GM19193 (cell line): Measurements from ENCODE around the gene SH3BGRL.

Experiments used
- POLR2A ChIP-seq: IDR thresholded peaks from 4 replicates; pipeline ENCODE4 v1.6.1; 2011; ENCODE audit not compliant: insufficient read depth, insufficient read length; ENCODE audit errors: extremely low read depth

SH3BGRL gene

DNA sequence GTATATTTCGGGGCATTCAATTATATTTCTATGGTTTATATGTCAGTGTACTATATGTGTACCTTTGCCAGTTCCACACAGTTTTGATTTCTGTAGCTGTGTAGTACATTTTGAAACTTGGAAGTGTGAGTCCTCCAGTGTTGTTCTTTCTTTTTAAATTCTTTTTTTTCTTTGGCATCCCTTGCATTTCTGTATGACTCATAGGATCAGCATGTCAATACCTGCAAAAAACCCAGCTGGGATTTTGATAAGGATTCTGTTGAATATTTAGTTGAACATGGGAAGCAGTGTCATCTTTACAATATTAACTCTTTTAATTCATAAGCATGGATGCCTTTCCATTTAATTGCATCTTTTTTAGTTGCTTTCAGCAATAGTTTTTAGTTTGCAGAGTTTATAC lies 100.0 kb downstream of the SH3BGRL start:
- TF ChIP-seq POLR2A = no peak

DNA sequence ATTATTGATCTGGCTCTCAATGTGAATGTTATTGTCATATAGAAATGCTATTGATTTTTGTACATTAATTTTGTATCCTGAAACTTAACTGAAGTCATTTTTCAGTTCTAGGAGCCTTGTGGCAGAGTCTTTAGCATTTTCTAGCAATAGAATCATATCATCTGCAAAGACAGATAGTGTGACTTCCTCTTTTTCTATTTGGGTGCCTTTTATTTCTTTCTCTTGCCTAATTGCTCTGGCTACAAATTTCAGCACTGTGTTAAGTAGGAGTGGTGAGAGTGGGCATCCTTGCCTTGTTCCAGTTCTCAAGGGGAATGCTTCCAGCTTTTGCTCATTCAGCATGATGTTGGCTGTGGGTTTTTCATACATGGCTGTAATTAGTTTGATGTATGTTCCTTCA lies 102.7 kb downstream of the SH3BGRL start:
- TF ChIP-seq POLR2A = no peak

DNA sequence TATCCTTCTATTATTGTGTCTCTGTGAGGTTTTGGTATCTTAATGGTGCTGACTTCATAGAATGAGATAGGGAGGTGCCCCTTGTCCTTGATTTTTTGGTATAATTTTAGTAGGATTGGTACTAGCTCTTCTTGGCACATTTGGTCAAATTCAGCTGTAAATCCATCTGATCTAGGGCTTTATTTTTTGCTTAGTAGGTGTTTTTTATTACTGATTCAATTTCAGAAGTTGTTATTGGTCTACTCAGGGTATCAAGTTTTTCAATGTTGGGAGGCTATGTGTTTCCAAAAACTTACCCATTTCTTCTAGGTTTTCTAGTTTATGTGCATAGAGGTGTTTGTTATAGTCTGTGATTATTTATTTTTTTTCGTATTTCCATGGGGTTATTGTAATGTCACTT lies 103.3 kb downstream of the SH3BGRL start:
- no peak for TF ChIP-seq POLR2A

DNA sequence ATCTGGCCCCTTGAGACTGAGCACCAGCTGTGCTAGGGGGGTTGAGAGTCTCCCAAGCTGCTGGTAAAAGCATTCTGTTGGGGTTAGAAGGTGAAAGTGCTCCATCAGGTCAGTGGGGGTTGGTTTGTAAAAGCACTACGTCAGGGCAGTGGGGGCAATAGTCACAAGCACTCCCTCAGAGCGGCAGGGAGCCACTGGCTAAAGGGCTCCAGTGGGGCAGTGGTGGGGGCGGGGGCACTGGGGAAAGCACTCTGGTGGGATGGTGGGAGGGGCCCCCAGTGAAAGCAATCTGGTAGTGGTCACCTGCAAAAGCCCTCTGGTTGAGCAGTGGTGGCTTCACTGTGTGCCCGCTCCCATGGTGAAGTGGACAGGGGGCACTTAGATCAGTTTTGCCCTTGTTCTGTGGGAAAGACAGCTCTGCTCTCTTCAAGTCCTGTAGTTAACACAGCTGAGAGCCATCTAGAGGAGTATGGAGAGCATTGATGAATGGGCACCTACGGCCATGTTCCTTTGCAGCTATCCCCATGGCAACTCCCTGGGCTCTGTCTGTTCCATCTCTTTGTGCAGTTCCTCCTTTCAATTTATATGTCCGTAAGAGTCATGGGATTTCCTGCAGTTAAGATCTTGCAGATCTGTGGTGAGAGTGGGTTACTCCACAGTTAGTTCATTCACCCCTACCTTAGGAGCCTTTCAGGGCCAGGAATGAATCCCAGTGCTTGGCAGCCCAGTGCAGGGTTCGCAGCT lies 106.4 kb downstream of the SH3BGRL start:
- no peak for TF ChIP-seq POLR2A

DNA sequence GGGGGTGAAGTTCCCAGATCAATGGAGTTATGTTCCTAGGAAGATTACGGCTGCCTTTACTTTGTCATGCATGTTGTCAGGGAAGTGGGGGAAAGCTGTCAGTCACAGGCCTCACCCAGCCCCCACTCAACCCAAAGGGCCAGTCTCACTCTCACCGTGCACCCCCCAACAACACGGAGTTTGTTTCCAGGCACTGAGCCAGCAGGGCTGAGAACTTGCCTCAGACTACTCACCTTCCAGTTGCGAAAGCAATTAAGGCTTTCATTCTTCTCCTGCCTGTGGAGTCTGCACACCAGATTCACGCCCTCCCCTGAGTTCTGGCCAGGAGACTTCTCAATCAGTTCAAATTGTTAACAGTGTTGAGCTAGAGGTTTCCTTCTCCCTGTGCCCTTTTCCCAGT lies 114.3 kb downstream of the SH3BGRL start:
- TF ChIP-seq POLR2A = no peak

DNA sequence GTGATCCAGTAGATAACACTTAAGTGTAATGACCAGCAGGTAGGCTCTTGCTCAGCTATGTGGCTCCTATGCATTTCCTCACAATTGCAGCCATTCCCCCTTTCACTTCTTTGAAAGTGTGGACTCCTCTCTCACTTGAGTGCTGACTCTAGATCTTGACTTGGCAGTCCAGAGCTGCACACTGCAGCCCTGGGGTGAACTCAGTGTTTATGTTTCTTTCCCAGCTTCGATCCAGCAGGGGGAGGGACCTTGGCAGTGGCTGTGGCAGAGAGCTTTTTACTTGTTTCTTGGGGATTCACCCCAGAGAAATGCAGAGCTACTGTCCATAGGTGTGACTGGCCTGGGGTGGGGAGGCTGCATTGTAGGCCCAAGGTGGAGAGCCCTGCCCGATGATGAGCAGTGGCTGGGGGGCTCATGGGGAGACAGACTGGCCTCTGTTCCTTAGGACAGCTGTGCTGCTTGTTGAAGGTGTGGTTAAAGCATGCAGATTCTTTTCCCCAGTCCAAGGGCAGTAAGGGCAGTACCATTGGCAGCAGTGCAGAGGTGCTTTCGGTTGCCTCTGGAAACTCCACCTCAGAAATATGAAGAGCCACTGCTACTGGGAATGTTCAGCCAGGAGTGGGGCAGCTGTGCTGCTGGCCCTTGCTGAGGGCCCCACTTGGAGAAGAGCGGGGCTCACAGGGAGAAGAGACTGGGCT lies 134.7 kb downstream of the SH3BGRL start:
- no peak for TF ChIP-seq POLR2A

DNA sequence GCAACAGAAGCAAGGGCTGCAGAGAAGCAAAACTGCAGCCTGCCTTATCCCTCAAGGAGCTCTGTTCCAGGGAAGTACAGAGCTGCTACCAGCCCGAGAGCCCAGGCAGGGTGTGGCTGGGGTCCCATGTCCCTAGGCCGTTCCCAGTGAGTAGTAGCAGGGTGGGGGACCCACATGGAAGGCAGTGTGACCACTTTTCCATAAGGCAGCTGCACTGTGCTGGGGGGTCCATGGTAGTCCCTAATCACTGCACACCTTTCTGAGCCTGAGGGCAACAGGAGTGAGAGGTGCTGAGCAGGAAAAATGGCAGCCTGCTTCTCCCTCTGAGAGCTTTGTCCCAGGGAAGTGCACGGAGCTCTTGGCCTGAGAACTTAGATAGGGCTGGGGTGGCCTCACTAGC lies 135.9 kb downstream of the SH3BGRL start:
- no peak for TF ChIP-seq POLR2A

DNA sequence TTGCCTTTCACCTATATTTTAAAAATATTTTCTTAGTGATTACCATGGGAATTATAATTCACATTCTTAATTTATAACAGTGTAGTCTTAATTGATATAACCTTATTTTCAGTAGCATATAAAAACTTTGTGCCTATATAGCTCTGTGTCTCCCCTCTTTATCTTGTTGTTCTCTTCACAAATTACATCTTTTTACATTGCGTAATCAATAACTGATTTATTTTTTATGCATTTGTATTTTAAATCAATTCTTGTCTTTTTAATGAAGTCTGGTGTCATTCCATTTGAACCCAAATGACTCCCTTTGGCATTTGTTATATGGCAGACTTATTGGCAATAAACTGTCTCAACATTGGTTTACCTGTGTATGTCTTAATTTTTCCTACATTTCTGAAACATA lies 137.0 kb downstream of the SH3BGRL start:
- no peak for TF ChIP-seq POLR2A
